GM12873 (cell line): ENCODE measurements around the gene ARID1B.

ENCODE experiments used
- TF ChIP-seq, protein P1 (sequence below): IDR thresholded peaks from 2 replicates; pipeline ENCODE4 v1.5.1; 2012; ENCODE audit warnings: low read depth, mild to moderate bottlenecking, moderate library complexity, low read length, control low read depth; ENCODE audit not compliant: insufficient read depth; ENCODE audit errors: missing control alignments

Gene ARID1B

DNA sequence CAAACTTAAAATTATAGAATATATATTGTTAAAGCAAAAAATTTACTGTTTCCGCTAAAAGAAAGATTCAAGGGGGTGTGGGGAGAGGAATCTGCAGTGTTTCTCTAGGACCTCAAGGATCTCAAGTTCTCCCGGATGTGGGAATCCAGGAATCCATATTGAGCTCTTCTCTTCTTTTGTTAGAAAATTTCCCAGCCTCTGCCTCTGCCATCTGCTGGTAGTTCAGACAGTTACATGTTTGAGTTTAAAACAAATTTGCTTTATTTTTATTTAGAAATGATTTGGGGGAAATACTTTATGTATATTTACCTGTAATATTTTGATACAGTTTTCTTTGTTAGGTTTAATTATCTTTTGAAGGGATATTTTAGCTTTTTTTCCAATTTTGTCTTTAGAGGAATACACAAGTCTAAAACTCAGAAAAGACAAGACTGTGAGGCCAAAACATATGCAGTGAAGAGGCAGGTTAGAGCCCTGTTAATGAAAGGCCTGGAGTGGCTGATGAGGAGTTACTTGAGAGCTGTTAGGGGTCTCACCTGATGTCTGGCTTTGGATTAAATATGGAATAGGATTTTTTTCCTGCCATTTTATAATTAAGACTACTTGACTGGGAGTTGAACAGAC lies 268.8 kb downstream of the ARID1B start:
- TF ChIP-seq, protein P1, sequence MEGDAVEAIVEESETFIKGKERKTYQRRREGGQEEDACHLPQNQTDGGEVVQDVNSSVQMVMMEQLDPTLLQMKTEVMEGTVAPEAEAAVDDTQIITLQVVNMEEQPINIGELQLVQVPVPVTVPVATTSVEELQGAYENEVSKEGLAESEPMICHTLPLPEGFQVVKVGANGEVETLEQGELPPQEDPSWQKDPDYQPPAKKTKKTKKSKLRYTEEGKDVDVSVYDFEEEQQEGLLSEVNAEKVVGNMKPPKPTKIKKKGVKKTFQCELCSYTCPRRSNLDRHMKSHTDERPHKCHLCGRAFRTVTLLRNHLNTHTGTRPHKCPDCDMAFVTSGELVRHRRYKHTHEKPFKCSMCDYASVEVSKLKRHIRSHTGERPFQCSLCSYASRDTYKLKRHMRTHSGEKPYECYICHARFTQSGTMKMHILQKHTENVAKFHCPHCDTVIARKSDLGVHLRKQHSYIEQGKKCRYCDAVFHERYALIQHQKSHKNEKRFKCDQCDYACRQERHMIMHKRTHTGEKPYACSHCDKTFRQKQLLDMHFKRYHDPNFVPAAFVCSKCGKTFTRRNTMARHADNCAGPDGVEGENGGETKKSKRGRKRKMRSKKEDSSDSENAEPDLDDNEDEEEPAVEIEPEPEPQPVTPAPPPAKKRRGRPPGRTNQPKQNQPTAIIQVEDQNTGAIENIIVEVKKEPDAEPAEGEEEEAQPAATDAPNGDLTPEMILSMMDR = peak; percentile 43

DNA sequence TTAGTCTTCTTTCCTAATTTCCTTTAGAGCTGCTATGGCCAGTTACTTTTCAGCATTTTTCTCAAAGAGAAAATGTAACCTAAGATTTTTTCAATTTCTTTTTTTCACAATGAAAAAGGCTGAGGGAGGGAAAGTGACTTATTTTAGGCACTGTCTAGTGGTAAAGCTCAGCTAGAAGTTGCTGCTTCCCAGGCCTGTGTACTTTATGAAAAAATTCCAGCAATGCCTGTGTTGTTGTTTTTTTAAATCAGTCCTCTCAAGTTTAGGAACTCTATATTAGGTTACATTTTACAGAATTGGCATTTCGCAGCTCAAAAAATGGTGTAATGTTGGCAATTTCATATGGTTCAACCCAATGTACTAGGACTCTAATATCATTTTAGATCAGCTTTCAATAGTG lies 269.6 kb downstream of the ARID1B start:
- TF ChIP-seq, protein P1 = no peak

DNA sequence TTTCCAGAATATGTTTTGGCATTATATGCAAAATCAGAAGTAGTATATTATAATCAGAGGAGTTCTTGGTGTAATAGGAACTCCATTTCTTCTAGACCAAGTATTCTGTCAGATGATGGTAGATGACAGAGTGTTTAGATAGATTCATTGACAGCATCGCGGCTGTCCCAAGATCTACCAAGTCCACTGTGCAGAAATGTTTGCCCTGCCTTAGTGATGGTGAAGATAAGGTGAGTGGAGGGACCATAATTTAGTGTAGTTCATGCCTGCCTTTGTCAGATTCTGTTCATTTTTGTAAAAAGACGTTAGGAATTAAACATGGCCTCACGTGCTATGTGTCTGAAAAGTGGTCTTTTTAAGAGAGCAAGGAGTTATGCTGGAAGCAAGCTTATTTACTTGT lies 270.1 kb downstream of the ARID1B start:
- TF ChIP-seq, protein P1 = no peak

DNA sequence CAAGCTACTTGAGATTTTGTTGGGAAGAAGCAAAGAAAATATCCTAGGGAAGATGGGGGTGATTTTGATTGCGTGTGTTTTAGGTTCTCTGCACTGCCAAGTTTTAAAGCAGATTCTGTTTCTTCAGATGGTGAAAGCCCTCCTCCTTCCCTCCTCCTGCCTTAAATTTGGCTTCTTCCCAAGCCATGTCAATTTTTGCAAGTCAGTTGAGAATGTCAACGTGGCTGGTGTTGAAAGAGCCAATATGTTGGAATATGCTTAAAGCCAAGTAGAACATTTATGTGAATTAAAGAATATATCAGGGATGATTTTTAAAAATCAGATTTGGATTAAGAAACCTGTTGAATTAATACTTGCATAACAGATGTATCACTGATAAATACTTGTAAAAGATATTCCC lies 270.8 kb downstream of the ARID1B start:
- TF ChIP-seq, protein P1 = no peak

DNA sequence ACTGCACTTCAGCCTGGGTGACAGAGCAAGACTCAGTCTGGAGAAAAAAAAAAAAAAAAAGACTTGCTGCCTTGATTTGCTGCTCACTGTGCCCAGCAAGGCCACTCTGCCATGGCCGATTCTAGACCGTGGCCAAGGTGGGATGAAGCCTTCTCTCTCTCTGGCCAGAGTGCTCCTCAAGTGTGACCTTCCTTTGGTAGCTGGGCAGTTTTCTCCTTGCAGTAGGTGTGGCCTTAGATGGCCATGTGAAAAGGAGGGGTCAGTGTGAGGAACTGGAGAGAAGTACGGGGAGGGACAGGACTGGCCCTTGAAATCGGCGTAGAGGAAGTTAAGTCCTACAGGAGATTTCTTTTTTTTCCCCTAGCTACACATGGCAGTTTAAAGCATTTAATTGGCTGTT lies 272.0 kb downstream of the ARID1B start:
- TF ChIP-seq, protein P1 = no peak

DNA sequence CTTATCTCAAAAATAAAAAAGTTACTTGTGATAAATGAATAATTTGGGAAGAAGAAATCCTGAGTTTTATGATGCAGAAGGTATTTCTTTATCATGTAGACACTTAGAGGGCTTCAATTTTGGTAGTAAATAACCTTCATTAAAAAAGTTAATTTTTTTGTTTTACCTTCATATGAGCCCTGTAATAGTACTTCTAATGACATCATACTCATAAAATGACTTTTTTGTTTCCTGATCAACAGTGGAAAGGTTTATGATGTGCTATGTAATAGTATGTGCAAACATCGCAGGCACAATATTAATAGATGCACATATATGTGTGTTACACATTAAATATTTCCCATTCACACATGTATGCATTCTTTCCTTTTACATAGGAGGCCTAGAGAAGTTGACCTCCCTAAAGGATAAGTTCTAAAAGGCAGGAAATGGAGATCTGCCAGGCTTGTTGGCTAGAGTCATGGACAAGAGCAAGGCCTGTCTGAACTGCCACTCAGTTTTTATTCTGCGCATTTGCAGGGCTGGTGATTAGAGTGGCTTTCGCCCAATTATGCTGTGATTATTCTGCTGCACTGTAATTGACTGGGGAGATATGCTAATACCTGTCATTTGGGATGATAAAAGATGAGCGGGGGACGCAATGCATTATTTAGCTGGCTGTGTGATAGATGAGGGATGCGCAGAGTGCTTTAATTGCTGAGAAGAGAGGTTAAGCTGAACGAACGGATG lies 273.5 kb downstream of the ARID1B start:
- TF ChIP-seq, protein P1 = no peak

DNA sequence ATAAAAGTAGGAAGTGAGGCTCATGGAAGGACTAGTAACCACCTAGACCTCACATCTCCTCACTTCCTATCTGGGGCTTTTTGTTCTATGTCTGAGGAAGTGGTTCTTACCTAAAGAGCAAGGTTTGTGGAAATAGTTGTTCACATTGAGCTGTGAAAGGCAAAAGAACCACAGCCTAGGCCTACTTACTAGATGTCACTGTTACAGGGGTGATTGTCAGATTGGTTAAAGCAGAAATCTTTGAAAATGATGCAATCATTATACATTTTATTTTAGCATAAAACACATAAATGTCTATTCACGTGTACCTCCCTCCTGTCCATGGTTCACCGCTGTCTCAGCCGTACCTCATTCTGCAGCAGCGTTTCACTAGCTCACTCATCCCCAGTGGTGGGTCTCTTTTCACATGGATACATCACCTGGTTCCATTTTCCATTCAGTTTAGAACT lies 277.4 kb downstream of the ARID1B start:
- TF ChIP-seq, protein P1 = no peak
